Neutrophil (primary cell): ENCODE data around the gene SPSB1.

Source experiments
- H3K27ac ChIP-seq: fragments of 200-600 bp; sonication (generic); 2 replicates; pipeline ENCODE4 v1.5.1; 2016; ENCODE audit warnings: mild to moderate bottlenecking, moderate library complexity
- H3K27me3 ChIP-seq: fragments of 200-600 bp; sonication (generic); 2 replicates; pipeline ENCODE4 v1.6.0; 2016; ENCODE audit warnings: mild to moderate bottlenecking
- H3K36me3 ChIP-seq: fragments of 200-600 bp; sonication (generic); 2 replicates; pipeline ENCODE4 v1.5.1; 2017
- H3K4me1 ChIP-seq, 2 experiments: fragments of 200-600 bp in 1 of 2; sonication (generic) in 1 of 2; 1 replicate in 1 of 2; 2 replicates in 1 of 2; pipeline versions ENCODE4 v1.5.1 to v1.6.1; 2013 to 2016; ENCODE audit warnings: low read depth in 1 of 2, low read length in 1 of 2, mild to moderate bottlenecking in 1 of 2, moderate library complexity in 1 of 2; ENCODE audit not compliant: control insufficient read depth in 1 of 2, insufficient read depth in 1 of 2
- H3K4me3 ChIP-seq, 2 experiments: fragments of 200-600 bp in 1 of 2; sonication (generic) in 1 of 2; 1 replicate in 1 of 2; 2 replicates in 1 of 2; pipeline ENCODE4 v1.5.1; 2013 to 2016; ENCODE audit warnings: low read depth in 1 of 2, low read length in 1 of 2, mild to moderate bottlenecking in 1 of 2, moderate library complexity in 1 of 2
- H3K9me3 ChIP-seq: fragments of 200-600 bp; sonication (generic); 2 replicates; pipeline ENCODE4 v1.5.1; 2016
- TF ChIP-seq, protein P1 (sequence below): fragments of 200-600 bp; sonication (generic); IDR thresholded peaks from 2 replicates; pipeline ENCODE4 v1.5.1; 2016; ENCODE audit warnings: antibody characterized with exemption

SPSB1 gene

DNA sequence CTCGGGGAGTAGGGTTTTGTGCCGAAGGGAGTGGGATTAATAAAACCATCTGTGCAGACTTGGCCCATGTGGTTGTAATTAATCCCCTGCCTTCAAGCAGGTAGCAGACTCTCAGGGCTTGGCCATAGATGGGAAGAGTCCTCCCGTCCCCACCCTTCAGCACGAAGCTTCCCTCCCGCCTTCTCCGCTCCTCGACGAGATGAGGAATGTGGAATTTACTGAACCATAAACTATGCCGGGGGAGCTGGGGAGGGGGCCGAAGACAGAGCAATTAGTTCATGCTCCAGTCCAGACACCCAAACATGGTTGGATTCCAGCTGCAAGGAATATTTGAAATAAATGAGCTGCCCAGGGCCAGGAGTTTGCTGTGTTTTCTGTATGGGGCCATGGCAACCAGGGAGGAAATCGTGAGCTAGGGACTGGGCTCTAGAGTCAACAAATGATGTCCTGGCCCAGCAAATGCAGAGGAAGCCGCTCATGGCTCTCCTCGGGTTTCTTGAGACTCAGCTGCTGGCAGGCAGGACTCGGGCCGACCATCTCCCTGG lies 78.8 kb downstream of the SPSB1 start:
- H3K36me3 ChIP-seq = no peaks in the 10 kb centered on the region
- H3K4me1 ChIP-seq = no peaks in the 10 kb centered on the region
- no peak overlapping the region for H3K4me3 ChIP-seq
- TF ChIP-seq, protein P1, sequence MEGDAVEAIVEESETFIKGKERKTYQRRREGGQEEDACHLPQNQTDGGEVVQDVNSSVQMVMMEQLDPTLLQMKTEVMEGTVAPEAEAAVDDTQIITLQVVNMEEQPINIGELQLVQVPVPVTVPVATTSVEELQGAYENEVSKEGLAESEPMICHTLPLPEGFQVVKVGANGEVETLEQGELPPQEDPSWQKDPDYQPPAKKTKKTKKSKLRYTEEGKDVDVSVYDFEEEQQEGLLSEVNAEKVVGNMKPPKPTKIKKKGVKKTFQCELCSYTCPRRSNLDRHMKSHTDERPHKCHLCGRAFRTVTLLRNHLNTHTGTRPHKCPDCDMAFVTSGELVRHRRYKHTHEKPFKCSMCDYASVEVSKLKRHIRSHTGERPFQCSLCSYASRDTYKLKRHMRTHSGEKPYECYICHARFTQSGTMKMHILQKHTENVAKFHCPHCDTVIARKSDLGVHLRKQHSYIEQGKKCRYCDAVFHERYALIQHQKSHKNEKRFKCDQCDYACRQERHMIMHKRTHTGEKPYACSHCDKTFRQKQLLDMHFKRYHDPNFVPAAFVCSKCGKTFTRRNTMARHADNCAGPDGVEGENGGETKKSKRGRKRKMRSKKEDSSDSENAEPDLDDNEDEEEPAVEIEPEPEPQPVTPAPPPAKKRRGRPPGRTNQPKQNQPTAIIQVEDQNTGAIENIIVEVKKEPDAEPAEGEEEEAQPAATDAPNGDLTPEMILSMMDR = no peak
- H3K27me3 ChIP-seq = no peaks in the 10 kb centered on the region
- no peaks in the 10 kb centered on the region for H3K9me3 ChIP-seq
- no peak overlapping the region for H3K27ac ChIP-seq

DNA sequence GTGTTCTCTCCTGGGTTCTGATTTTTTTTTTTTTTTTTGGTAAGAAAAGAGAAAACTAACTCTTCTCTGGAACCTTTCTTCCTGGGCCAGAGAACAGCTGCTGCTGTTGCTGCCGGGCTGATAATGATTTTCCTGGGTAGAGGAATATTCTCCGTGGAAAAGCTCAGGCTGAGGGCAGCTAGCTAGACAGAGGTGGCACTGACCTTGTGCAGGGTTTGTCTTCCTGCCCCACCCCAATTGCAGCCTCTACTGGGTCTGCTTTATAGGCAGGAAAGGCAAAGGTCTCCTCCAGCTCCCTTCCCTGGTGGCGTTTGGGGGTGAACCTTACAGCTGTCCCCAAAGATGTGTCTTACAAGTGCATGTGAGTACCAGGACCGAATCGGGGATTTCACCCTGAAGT lies 79.3 kb downstream of the SPSB1 start:
- H3K4me3 ChIP-seq = no peak overlapping the region
- no peaks in the 10 kb centered on the region for H3K9me3 ChIP-seq
- no peaks in the 10 kb centered on the region for H3K27me3 ChIP-seq
- H3K27ac ChIP-seq = no peak overlapping the region
- no peaks in the 10 kb centered on the region for H3K36me3 ChIP-seq
- no peaks in the 10 kb centered on the region for H3K4me1 ChIP-seq
- TF ChIP-seq, protein P1 = no peak

DNA sequence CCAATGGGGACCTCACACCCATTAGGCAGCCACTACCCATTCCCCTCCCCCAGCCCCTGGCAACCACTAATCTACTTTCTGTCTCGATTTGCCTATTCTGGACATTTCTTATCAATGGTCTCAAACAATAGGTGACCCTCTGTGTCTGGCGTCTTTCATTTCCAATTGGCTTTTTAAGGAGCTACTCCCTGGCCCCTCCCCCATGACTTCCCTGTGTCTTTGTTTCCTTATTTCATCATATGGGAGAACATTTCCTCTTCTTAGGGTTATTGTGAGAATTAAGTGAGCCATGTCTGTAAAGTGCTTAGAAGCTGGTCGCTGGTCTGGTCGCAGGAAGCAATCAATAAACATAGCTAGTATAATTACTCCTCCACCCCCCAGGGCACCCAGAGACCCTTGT lies 80.9 kb downstream of the SPSB1 start:
- Histone ChIP-seq H3K4me3 (no peak overlapping the region), H3K27me3 (no peaks in the 10 kb centered on the region), H3K4me1 (no peaks in the 10 kb centered on the region), H3K36me3 (no peaks in the 10 kb centered on the region), H3K27ac (no peak overlapping the region), H3K9me3 (no peaks in the 10 kb centered on the region)
- TF ChIP-seq, protein P1 = no peak

DNA sequence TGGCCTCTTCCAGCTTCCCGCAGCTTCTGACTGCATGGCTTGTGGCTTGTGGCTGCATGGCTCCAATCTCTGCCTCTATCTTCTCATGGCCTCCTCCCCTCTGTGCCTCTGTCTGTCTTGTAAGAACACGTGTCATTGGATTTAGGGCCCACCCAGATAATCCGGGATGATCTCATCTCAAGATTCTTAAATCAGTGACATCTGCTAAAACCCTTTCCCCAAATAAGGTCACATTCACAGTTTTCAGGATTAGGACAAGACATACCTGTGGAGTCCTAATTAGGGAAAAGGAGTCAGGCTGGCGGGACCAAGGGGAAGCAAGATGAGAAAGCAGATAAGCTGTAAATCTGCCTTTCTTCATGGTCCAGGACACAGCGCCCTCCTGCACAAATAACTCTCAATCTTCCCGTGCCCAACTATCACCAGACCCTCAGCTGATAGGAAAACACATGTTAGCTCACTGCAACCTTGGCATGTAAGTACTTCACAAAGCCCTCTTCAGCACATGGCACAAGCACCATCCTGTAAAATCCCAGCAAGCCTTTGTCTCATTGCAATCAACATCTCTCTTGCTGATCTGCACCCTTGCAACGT lies 82.2 kb downstream of the SPSB1 start:
- Histone ChIP-seq H3K36me3 (no peaks in the 10 kb centered on the region), H3K27me3 (no peaks in the 10 kb centered on the region), H3K9me3 (no peaks in the 10 kb centered on the region), H3K4me1 (no peaks in the 10 kb centered on the region), H3K27ac (no peak overlapping the region), H3K4me3 (no peak overlapping the region)
- TF ChIP-seq, protein P1 = no peak

DNA sequence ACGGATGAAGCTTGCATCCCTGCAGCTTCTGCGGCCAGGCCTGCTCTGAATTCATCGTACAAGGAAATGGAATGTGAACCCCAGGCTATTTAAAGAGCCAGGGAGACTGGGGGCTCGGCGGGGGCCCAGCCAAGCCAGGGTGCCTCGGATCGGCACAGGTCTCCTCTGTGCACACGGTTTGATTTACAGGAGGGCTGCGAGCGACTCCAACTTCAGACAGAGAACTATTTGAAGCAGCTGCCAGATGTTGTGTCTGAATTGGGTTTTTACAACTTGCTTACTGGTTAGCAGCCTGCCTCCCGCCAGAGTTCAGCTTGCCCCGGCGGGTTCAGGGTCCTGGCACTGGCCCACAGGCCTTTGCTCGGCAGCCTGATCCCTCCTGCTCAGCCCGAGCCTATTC lies 83.2 kb downstream of the SPSB1 start:
- no peaks in the 10 kb centered on the region for H3K9me3 ChIP-seq
- no peaks in the 10 kb centered on the region for H3K36me3 ChIP-seq
- H3K27ac ChIP-seq = no peak overlapping the region
- H3K4me3 ChIP-seq = no peak overlapping the region
- no peaks in the 10 kb centered on the region for H3K27me3 ChIP-seq
- no peaks in the 10 kb centered on the region for H3K4me1 ChIP-seq
- TF ChIP-seq, protein P1 = no peak
